Measurements from ENCODE around the gene ZNF385C. TPM values are rescaled to one million over a fixed set of nuclear protein-coding genes. Genes with fewer than 3 reads are reported as not detected.

Gene ZNF385C
- total and polyA plus RNA-seq, 2 of the 13 experiments (the other 11 are each of a cell fraction or from before 2014, with no cell fraction given), result 2.3 to 6.1 TPM

GRCh38 chr17:42002175-42002791 is 96.0 kb downstream of the ZNF385C start (continued):
- TF ChIP-seq RBM22 (optimal IDR thresholded peaks at IDR 0.05; ENCODE audit: low read length) (peak; percentile 53), FIP1L1 (IDR thresholded peaks at IDR 0.05; ENCODE audit: borderline replicate concordance, insufficient read depth, low read depth, low read length) (no peak), RXRA (CRISPR knock-in tag; IDR thresholded peaks at IDR 0.05) (no peak), ZNF484 (CRISPR knock-in tag; IDR thresholded peaks at IDR 0.05; ENCODE audit: borderline replicate concordance, low read depth) (no peak)

GRCh38 chr17:42001729-42002128 is 96.5 kb downstream of the ZNF385C start:
- no peak overlapping the region for H3K4me2 ChIP-seq (ENCODE audit: low read depth, low read length)
- H3K4me3 ChIP-seq (replicated peaks in 1 of 3; ENCODE audit: insufficient read depth in 1 of 3, low read depth in 2 of 3, low read length in 3 of 3), result no peak overlapping the region
- no TSS peak for BruUV-seq (replicated peaks)
- peak overlapping the region; percentile 77 for H3K27ac ChIP-seq (ENCODE audit: extremely low read length, insufficient read depth, low read length)
- H3K4me1 ChIP-seq (ENCODE audit: insufficient read depth, low read length), result peaks cover 42% of the 10 kb centered on the region
- ATAC-seq (no peak), DNase-seq (ENCODE audit: low spot score) (no peak), FAIRE-seq (no peak)
- TF ChIP-seq RNF219 (CRISPR knock-in tag; IDR thresholded peaks at IDR 0.05), result no peak
- no peak for TF ChIP-seq RARA (CRISPR knock-in tag; IDR thresholded peaks at IDR 0.05)
- TF ChIP-seq MAFK (conservative IDR thresholded peaks at IDR 0.05 in 1 of 2, IDR thresholded peaks at IDR 0.05 in 1 of 2; ENCODE audit: low read length in 2 of 2), result peak; percentile 88 to 91
- TF ChIP-seq MAFF (IDR thresholded peaks at IDR 0.05; ENCODE audit: low read depth, low read length), result peak; percentile 82
- CTCF ChIA-PET (ENCODE audit: low intra/inter-chr PET ratio, low total read pairs), result no interaction called here
- peaks cover 9% of the 10 kb centered on the region for H4K20me1 ChIP-seq (ENCODE audit: insufficient read depth, low read length)
- intact Hi-C loops (cut with micrococcal nuclease; ENCODE audit: unreplicated experiment), result loop anchor here (2.0 kb wide), 1 partner anchor 15 kb away; the partner anchor contains the start of gene DNAJC7
- H3K36me3 ChIP-seq (replicated peaks in 1 of 2; ENCODE audit: control insufficient read depth in 1 of 2, insufficient read depth in 2 of 2, low read length in 2 of 2), result peaks cover 27 to 50% of the 10 kb centered on the region in 2 experiments
- in situ Hi-C loops (cut with HindIII; ENCODE audit: extremely low pct_ligation_motif_present, low pct_unique_long_range_greater_than_20kb), result no loop called here
- H3K9ac ChIP-seq (ENCODE audit: insufficient read depth, low read depth, low read length), result no peak overlapping the region
- 98% methylated on average over 2 of the region's 2 CpGs for WGBS (ENCODE audit: low lambda C conversion rate)
- POLR2A ChIA-PET, result interaction anchor here (2.2 to 9.0 kb wide), 2 partner anchors 11 to 16 kb away, joined by 27 to 183 read pairs; partner anchors contain the start of genes DNAJC7 and NKIRAS2
- H3K79me2 ChIP-seq (ENCODE audit: insufficient read depth, low read length), result peaks cover 61% of the 10 kb centered on the region
- no peaks in the 10 kb centered on the region for H3K27me3 ChIP-seq (ENCODE audit: control insufficient read depth in 1 of 2, insufficient read depth in 2 of 2, low read length in 2 of 2)
- no peaks in the 10 kb centered on the region for H3K9me3 ChIP-seq (ENCODE audit: low read length)
- no peak overlapping the region for H2AFZ ChIP-seq (ENCODE audit: low read length)
